ENCODE measurements around the gene DENND6B.
"Not testable (repeated sequence)": the region's sequence is repeated elsewhere in the genome, so short reads cannot be mapped to it uniquely, and the experiment has no call there.

DENND6B gene, protein sequence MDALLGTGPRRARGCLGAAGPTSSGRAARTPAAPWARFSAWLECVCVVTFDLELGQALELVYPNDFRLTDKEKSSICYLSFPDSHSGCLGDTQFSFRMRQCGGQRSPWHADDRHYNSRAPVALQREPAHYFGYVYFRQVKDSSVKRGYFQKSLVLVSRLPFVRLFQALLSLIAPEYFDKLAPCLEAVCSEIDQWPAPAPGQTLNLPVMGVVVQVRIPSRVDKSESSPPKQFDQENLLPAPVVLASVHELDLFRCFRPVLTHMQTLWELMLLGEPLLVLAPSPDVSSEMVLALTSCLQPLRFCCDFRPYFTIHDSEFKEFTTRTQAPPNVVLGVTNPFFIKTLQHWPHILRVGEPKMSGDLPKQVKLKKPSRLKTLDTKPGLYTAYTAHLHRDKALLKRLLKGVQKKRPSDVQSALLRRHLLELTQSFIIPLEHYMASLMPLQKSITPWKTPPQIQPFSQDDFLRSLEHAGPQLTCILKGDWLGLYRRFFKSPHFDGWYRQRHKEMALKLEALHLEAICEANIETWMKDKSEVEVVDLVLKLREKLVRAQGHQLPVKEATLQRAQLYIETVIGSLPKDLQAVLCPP

GRCh38 chr22:50326956-50327710, at the start of gene DENND6B:
DENND6B (minus strand) TSS chr22:50327012; CDS start chr22:50326988, 24 bp downstream.
- DNase-seq: peak; percentile 75

GRCh38 chr22:50376085-50376651, 49.4 kb upstream of the DENND6B start:
- peak; percentile 4 for DNase-seq

- no peak for DNase-seq
Measured at GRCh38 chr22:50371101-50371648, 44.4 kb upstream of the DENND6B start.

DNA sequence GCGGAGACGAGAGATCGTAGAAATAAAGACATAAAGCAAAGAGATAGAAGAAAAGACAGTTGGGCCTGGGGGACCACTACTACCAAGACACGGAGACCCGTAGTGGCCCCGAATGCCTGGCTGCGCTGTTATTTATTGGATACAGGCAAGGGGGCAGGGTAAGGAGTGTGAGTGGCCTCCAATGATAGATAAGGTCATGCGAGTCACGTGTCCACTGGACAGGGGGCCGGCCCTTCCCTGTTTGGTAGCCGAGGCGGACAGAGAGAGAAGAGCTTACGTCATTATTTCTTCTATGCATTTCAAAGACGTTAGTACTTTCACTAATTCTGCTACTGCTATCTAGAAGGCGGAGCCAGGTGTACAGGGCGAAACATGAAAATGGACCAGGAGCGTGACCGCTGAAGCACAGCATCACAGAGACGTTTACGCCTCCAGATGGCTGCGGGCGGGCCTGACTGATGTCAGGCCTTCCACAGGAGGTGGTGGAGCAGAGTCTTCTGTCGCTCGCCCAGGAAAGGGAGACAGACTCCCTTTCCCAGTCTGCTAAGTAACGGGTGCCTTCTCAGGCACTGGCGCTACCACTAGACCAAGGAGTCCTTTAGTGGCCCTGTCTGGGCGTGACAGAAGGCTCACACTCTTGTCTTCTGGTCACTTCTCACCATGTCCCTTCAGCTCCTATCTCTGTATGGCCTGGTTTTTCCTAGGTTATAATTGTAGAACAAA, 41.1 kb upstream of the DENND6B start:
- no peak for DNase-seq

DNA sequence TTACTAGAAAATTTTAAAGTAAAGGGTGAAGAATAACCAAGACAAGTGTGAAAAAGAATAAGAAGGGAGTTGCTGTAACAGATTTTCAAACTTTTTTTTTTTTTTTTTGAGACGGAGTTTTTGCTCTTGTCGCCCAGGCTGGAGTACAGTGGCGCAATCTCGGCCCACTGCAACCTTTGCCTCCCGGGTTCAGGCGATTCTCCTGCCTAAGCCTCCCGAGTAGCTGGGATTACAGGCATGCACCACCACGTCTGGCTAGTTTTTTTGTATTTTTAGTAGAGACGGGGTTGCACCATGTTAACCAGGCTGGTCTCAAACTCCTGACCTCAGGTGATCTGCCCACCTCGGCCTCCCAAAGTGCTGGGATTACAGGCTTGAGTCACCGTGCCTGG, 37.0 kb upstream of the DENND6B start:
- not testable (repeated sequence) for DNase-seq

DNA sequence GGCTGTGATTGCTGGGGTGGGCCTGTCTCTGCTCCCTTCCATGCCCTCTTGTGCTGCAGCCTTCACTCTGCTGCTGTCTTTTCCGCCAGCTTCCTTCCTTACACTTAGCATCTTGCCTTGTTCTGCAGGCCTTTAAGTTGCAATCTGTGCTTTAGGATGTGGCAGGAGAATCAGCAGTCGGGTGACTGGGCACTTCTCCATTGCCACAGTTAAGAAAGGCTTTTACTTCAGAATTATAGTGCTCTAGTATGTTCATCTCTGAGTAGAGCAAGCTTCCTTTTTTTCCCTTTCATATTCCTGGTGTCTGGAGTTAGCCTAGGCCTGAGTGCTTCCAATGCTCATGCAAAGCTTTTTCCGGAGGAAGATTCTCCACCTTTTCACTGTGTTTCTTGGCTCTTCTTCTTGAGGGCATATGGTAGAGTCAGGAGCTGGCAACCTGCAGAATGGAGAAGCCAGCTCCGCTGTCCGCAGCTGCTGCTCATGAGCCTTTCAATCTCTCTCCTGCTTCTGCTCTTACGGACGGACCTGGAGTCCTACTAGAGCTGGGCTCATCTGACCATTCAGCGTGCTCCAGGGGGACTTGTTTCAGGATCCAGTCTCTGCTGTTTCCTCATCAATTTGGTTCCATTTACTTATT, 36.5 kb upstream of the DENND6B start:
- no peak for DNase-seq

DNA sequence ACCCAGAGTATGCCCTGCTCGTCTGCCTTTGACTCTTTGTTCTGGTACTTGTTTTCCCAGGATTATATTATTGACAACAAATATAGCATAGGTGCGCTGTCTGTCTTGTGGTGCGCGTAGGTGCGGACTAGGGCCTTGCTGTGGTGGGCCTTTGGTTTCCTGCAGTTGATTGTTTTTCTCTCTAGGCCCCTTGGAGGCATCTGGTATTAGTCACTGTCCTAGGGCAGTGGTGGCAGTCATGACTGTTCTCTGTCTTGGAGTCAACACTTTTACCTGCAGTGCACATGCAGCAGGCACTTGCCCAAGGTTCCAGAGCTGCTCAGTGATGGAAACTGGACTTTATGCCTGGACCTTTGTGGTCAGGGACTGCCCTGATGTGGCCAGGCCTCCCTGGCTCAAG, 34.9 kb upstream of the DENND6B start:
- no peak for DNase-seq

DNA sequence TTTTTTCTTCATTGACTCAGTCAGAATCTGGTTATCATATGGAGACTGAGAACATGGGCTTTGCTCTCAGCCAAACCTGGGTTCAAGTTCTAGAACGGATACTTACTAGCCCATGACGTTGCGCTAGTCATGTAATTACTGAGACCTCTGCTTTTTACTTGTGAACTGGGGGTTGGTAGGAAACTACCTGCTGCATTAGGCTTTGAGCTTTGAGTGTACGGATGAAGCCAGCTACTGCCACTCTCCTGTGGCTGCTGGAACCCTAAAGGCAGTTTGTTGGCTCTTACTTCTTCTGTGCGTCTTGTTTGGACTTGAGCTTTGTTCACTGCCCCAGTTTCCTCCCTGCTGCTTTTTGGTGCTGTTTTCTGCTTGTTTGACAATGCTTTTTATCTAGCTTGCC, 34.4 kb upstream of the DENND6B start:
- no peak for DNase-seq

GRCh38 chr22:50360578-50360977, 33.8 kb upstream of the DENND6B start:
- no peak for DNase-seq

GRCh38 chr22:50357756-50358155, 30.9 kb upstream of the DENND6B start:
- DNase-seq: no peak

DNA sequence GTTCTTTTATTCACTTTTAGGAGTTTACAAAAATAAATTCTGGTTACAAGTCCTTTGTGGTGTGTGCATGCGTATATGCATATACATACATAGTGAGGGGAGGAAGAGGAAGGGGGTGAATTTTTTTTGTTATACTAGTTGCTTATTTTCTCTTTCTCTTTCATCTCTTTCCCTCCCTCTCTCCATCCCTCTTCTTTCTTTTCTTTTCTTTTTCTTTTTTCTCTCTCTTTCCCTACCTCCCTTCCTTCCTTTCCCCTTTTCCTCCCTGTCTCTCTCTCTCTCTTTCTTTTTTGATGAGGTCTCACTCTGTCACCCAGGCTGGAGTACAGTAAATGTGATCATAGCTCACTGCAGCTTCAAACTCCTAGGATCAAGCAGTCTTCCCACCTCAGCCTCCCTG, 30.4 kb upstream of the DENND6B start:
- no peak for DNase-seq

GRCh38 chr22:50356186-50356585, 29.4 kb upstream of the DENND6B start:
- no peak for DNase-seq

DNA sequence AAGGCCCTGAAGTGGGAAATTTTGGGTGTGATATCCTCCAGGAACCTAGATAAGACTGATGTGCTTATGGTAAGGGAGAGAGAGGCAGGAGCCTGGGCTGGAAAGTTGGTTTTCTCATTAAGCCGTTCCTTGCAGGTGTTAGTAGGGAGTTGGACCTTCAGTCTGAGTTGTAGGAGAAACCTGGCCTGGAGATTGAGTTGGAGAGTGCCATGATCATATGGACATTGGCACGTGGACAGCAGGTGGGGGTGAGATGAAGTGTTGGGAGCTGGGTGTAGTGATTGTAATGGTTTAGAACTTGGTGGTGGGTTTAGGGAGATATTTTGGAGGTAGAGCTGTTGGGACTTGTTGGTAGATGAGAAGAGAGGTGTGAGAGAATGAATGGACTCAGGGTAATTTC, 21.2 kb upstream of the DENND6B start:
- DNase-seq: no peak

- DNase-seq: no peak
Measured at GRCh38 chr22:50347157-50347556, 20.3 kb upstream of the DENND6B start.

- DNase-seq: no peak
Measured at GRCh38 chr22:50346470-50346869, 19.7 kb upstream of the DENND6B start.

GRCh38 chr22:50343541-50343935, 16.7 kb upstream of the DENND6B start:
- DNase-seq: no peak

- DNase-seq: peak; percentile 69
Measured at GRCh38 chr22:50342651-50343540, 16.1 kb upstream of the DENND6B start, which contains the start of gene PPP6R2. PPP6R2 (plus strand) TSS chr22:50343327; CDS start chr22:50393909, 50,582 bp downstream.

DNA sequence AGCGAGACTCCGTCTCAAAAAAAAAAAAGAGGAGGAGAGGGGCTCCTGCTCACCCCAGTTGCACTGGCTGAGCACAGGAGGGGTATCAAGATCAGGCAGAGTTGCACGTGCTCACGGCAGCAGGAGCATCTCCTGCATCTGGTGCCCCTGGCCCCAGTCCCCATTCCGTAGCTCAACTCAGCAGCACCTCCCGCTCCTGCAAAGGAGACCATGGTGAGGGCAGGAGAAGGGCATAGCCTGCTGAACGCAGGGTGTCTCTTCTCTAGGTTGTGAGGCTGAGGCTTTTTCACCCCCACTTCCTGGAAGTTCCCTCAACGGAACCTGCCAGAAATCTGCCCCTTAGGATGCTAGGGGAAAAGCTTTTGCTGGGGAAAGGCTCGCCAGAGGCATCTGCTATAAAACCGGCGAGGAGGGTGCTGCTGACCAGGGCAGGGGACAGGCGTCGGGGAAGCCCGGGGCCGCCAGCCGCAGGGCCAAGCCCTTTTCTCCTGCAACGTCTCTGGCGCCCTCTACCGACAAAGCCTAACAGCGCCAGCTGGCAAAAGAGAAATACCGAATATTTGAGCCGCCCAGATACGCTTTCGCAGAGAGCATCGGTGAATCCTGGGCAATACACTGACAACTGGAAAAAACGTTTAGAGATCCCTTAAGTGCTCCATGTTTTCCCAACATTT, 15.3 kb upstream of the DENND6B start:
- peak; percentile 62 for DNase-seq

DNA sequence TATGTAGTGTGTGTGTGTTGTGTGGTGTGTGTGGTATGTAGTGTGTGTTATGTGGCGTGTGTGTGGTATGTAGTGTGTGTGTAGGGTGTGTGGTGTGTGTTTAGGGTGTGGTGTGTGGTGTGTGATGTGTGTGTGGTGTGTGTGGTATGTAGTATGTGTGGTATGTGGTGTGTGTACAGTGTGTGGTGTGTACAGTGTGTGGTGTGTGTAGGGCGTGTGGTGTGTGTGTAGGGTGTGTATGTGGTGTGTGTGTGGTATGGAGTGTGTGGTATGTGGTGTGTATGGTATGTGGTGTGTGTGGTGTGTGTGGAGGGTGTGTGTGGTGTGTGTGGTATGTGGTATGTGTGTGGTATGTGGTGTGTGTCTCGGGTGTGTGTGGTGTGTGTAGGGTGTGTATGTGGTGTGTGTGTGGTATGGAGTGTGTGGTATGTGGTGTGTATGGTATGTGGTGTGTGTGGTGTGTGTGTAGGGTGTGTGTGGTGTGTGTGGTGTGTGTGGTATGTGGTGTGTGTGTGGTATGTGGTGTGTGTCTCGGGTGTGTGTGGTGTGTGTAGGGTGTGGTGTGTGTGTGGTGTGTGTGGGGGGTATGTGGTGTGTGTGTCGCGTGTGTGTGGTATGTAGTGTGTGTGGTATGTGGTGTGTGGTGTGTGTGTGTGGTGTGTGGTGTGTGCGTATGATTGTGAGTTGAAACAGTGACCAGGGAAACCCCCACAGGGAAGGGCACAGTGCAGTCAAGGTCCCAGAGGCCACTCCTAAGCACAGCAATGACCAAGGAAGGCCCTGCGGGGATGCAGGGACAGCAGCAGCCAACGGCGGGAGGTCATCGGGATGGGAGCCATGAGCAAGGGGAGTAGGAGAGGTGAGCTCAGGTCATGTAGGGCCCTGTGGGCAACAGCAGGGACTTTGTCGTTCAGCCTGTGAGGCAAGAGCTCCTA, 13.4 kb upstream of the DENND6B start:
- DNase-seq: no peak

Data from GDM1 (cell line).